Neuron (in vitro differentiated cells): ENCODE measurements around the gene CYP2C8.
"Not testable (repeated sequence)": the region's sequence is repeated elsewhere in the genome, so short reads cannot be mapped to it uniquely, and the experiment has no call there.

Experiments used
- H2AFZ ChIP-seq: one replicate; pipeline ENCODE4 v1.6.1; 2013; ENCODE audit warnings: low read depth, mild to moderate bottlenecking, inconsistent platforms, low read length, moderate library complexity
- H3K27me3 ChIP-seq: one replicate; pipeline ENCODE4 v1.6.1; 2013; ENCODE audit warnings: low read length; ENCODE audit not compliant: insufficient read depth
- H3K36me3 ChIP-seq: one replicate; pipeline ENCODE4 v1.6.1; 2013; ENCODE audit warnings: low read length; ENCODE audit not compliant: insufficient read depth
- H3K4me1 ChIP-seq: one replicate; pipeline ENCODE4 v1.6.1; 2013; ENCODE audit warnings: low read length; ENCODE audit not compliant: insufficient read depth
- H3K4me3 ChIP-seq: 2 replicates; pipeline ENCODE4 v1.5.1; 2013; ENCODE audit warnings: mild to moderate bottlenecking, low read length, moderate library complexity
- H3K9me3 ChIP-seq: one replicate; pipeline ENCODE4 v1.6.1; 2013; ENCODE audit warnings: low read length

CYP2C8 gene

DNA sequence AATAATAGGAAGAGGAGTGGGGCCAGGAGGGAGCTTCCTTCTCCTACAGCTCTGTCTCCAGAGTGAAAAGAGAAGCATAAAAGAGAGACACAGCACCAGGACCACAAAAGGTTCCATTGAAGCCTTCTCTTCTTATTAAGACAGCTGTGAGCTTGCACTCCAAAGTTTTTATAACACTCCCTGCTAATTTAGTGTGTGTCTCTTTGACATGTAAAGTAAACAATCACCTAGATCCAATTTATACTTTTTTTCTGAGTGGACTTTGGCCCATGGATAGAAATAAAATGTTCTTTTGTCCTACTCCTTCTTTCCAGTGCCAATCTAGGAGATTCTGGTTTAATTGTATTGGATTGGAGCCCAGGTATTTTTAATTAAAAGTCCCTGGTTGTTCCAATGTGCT lies at the start of gene CYP2C8:
CYP2C8 (minus strand) TSS at position 212 of the 400 bp plus-strand sequence; CDS start at position 117, 95 bp downstream.
- no peaks in the 10 kb centered on the region for H3K4me1 ChIP-seq
- no peaks in the 10 kb centered on the region for H3K27me3 ChIP-seq
- no peak within 1 kb of the TSS for H2AFZ ChIP-seq
- no peaks in the 10 kb centered on the region for H3K9me3 ChIP-seq
- H3K4me3 ChIP-seq = no peak within 1 kb of the TSS
- no peaks in the 10 kb centered on the region for H3K36me3 ChIP-seq

DNA sequence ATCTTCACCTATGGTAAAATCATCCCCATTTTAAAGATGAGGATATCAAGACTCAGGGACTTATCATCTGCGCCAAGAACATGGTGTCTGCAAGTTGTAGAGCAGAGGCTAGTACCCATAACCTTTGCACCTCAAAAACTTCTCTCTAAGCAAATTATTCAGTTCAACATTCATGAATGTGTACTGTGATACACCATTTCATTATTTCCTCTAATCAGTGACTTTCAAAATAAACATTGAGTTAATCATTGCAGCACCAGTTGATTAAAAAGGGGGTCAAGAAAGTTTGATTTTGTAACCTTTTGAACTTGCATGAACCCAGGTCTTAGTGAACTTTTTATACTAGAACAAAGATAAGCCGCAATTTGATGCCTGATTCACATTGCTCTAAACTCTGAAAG lies 47.6 kb upstream of the CYP2C8 start:
- Histone ChIP-seq H3K4me1 (no peaks in the 10 kb centered on the region), H2AFZ (no peak overlapping the region), H3K27me3 (no peaks in the 10 kb centered on the region), H3K9me3 (no peaks in the 10 kb centered on the region), H3K4me3 (no peak overlapping the region), H3K36me3 (no peaks in the 10 kb centered on the region)

DNA sequence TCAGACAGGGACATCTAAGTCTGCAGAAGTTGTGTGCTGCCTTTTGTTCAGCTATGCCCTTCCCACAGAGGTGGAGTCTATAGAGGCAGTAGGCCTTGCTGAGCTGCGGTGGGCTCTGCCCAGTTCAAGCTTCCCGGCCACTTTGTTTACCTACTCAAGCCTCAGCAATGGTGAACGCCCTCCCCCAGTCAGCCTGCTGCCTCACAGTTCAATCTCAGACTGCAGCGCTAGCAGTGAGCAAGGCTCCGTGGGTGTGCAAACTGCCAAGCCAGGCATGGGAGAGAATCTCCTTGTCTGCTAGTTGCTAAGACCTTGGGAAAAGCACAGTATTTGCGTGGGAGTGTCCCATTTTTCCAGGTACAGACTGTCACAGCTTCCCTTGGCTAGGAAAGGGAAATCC lies 41.5 kb upstream of the CYP2C8 start:
- not testable (repeated sequence) for H3K36me3 ChIP-seq, H3K4me1 ChIP-seq, H3K9me3 ChIP-seq

DNA sequence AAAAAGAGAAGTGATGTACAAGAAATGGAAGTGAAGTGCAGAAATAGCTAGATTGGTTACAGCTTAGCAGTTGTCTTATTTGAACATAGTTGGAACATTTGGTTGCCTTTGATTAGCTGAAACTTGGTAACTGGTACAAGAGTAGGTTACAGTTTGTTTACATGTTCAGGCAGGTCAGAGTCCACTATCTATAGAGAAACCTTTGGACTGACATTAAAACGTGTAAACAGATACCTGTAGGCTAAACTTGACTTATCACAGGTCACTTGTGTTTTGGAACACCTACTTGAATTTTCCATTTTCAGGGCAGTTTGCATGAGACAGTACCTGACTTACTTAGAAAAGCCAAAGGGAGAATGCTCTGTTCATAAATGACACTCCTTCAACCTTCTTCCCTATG lies 28.5 kb upstream of the CYP2C8 start:
- Histone ChIP-seq H3K9me3 (no peaks in the 10 kb centered on the region), H3K4me1 (no peaks in the 10 kb centered on the region), H2AFZ (no peak overlapping the region), H3K36me3 (no peaks in the 10 kb centered on the region), H3K4me3 (no peak overlapping the region), H3K27me3 (no peaks in the 10 kb centered on the region)

More for the DNA sequence above, 41.5 kb upstream of the CYP2C8 start:
- not testable (repeated sequence) for H3K4me3 ChIP-seq, H2AFZ ChIP-seq, H3K27me3 ChIP-seq

DNA sequence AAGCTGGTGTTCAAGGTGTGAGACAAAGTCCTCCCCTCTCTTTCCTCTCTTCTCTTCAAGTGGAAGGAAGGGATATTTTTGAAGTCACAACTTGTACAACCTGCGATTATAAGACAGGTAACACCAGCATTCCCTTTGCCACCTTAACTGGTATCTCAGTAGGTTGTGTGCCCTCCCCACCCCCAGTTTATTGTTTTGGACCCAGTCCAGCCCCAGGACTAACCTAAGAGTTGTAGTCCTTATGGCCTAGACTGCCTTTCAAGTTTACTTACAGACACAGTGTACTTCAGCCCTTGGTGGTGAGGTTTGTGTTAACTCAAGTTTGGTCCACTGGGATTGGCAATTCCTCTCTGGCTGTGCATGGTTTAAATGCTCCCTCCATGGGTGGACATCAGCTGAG lies 26.8 kb upstream of the CYP2C8 start:
- H3K4me3 ChIP-seq = no peak overlapping the region
- no peak overlapping the region for H2AFZ ChIP-seq

DNA sequence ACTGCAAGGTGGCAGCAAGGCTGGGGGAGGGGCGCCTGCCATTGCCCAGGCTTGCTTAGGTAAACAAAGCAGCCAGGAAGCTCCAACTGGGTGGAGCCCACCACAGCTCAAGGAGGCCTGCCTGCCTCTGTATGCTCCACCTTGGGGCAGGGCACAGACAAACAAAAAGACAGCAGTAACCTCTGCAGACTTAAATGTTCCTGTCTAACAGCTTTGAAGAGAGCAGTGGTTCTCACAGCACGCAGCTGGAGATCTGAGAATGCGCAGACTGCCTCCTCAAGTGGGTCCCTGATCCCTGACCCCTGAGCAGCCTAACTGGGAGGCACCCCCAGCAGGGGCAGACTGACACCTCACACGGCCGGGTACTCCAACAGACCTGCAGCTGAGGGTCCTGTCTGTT lies 10.3 kb upstream of the CYP2C8 start:
- H3K36me3 ChIP-seq, H3K4me1 ChIP-seq, H3K27me3 ChIP-seq, H3K4me3 ChIP-seq, H2AFZ ChIP-seq, H3K9me3 ChIP-seq: not testable (repeated sequence)

More for the DNA sequence above, 26.8 kb upstream of the CYP2C8 start:
- Histone ChIP-seq H3K9me3 (no peaks in the 10 kb centered on the region), H3K27me3 (no peaks in the 10 kb centered on the region), H3K4me1 (no peaks in the 10 kb centered on the region), H3K36me3 (no peaks in the 10 kb centered on the region)

DNA sequence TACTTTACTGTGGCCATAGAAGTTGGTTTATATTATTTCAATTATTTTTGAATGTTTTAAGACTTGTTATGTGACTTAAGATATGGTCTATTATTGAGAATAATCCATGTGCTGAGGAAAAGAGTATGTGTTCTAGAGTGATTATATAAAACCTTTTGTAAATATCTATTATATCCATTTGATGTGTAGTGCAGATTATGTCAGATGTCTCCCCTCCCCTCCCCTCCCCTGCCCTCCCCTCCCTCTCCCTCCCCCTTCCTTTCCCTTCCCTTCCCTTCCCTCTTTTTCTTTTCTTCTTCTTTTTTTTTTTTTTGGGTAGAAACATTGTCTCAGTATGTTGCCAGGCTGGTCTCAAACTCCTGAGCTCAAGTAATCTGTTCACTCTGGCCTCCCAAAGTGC lies 8.3 kb upstream of the CYP2C8 start:
- no peaks in the 10 kb centered on the region for H3K27me3 ChIP-seq
- H3K4me3 ChIP-seq = no peak overlapping the region
- no peaks in the 10 kb centered on the region for H3K36me3 ChIP-seq
- H2AFZ ChIP-seq = no peak overlapping the region
- no peaks in the 10 kb centered on the region for H3K9me3 ChIP-seq
- no peaks in the 10 kb centered on the region for H3K4me1 ChIP-seq

DNA sequence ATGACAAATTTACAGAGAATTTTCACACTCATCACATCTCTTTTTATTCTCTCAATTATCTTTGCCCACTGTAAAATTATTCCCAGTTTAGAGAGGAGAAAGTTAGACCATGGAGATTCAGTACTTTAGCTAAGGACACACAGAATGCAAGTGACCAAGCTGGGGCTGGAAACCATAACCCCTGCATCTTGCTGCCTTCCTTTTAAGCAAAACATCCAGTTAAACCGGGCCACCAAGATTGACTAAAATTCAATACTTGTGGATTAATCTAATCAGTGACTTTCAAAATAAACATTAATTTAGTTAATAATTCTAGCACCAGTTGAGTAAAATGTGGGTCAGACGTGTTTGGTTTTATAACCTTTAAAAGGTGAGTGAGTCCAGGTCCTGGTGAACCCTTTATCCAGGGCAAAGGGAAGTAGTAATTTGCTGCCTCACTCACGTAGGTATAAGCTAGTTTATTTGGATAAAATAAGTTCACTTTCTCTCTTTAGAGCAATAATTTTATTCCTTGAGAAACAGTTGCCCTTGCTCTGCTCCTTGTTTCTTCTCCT lies 1.9 kb upstream of the CYP2C8 start:
- Histone ChIP-seq H3K9me3 (no peaks in the 10 kb centered on the region), H3K27me3 (no peaks in the 10 kb centered on the region), H3K4me1 (no peaks in the 10 kb centered on the region), H3K36me3 (no peaks in the 10 kb centered on the region), H2AFZ (no peak overlapping the region), H3K4me3 (no peak overlapping the region)

DNA sequence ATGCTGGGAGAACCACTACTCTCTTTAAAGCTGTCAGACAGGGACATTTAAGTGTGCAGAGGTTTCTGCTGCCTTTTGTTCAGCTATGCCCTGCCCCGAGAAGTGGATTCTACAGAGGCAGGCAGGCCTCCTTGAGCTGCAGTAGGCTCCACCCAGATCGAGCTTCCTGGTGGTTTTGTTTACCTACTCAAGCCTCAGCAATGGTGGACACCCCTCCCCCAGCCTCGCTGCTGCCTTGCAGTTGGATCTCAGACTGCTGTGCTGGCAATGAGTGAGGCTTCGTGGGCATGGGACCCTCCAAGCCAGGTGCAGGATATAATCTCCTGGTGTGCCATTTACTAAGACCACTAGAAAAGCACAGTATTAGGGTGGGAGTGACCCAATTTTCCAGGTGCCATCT lies 5.2 kb downstream of the CYP2C8 start:
- not testable (repeated sequence) for H3K4me3 ChIP-seq, H3K27me3 ChIP-seq, H3K9me3 ChIP-seq, H3K36me3 ChIP-seq, H2AFZ ChIP-seq, H3K4me1 ChIP-seq

DNA sequence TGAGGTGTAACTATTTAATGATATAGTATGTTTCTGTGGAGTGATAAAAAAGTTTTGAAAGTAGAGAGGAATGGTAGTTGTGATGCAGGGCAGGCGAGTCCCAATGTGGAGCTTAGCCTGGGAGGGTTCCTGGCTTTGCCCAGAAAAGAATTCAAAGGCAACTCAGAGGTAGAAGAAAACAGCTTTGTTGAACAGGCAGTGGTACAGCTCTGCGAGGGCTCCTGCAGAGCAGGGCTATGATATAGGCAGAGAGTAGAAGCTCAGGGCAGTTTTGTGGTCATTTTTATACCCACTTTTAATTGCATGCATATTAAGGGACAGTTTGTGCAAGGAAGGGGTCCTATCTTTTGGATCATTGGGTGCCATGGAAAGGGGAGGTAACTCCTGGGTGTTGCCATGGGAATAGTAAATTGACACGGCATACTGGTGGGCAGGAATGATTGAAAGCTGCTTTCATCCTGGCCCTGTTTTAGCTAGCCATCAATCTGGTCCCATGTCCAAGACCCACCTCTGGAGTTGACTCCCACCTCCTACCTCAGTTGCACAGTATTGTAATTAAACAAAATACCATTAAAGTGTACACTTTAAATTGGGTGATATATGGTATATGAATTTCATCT lies 12.4 kb downstream of the CYP2C8 start:
- Histone ChIP-seq H3K9me3 (no peaks in the 10 kb centered on the region), H3K4me3 (no peak overlapping the region), H3K4me1 (no peaks in the 10 kb centered on the region)

DNA sequence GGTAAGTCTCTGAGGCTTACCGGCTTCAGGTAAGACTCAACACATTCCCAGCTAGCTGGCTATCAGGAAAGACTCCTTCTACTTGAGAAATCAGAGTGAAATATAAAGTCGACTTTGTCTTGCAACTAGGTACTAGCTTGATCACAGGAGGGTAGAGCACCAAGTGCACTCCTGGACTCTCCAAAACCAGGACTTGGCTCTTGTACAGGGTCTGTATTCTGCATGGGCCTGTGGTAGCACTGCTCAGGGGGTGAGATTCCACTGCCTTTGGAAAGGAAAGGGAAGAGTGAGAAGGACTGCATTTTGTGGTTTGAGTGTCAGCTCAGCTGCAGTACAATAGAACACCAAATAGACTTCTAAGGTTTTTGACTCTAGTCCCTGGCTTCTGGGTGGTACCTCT lies 19.4 kb downstream of the CYP2C8 start:
- H3K4me3 ChIP-seq = no peak overlapping the region
- H3K27me3 ChIP-seq = no peaks in the 10 kb centered on the region
- no peak overlapping the region for H2AFZ ChIP-seq
- no peaks in the 10 kb centered on the region for H3K36me3 ChIP-seq
- H3K4me1 ChIP-seq = no peaks in the 10 kb centered on the region
- no peaks in the 10 kb centered on the region for H3K9me3 ChIP-seq

More for the DNA sequence above, 12.4 kb downstream of the CYP2C8 start:
- Histone ChIP-seq H3K36me3 (no peaks in the 10 kb centered on the region), H2AFZ (no peak overlapping the region), H3K27me3 (no peaks in the 10 kb centered on the region)

DNA sequence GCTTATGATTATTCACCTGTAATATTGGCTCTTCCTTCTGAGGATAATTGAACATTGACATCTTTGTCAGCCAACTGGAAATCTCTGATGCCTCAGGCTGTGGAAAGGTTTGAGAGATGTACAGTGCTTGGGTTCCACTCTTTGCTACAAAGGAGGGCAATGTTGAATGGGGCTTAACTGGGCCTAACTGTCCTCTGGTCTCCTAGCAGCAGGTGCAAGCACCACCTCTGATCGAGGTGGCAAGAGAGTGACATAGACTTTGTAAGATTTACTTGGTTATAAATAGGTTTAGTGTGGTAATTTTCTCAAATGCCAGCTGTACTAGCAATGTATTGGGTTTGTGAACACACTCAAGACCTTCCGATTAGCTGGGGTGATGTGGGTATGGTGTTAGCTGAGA lies 21.1 kb downstream of the CYP2C8 start:
- no peaks in the 10 kb centered on the region for H3K4me1 ChIP-seq
- no peaks in the 10 kb centered on the region for H3K36me3 ChIP-seq
- no peak overlapping the region for H3K4me3 ChIP-seq
- no peaks in the 10 kb centered on the region for H3K9me3 ChIP-seq
- H2AFZ ChIP-seq = no peak overlapping the region
- H3K27me3 ChIP-seq = no peaks in the 10 kb centered on the region

DNA sequence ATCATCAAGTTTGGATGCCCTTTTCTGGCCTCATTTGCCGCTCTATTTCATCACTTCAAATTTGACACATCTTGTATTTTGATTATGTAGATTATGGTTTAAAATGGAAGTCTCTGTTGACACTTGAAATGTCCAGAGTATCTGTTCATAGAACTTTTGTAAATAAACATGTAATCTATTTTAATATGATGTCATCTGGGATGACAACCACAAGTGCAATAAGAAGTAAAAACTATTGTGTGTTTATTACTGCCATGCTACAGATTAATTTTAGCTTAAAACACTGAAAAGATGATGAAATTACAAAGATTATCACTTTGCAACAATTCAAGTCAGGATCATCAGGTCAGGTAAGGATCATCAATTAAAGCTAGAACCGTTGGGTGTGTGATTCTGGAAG lies 30.0 kb downstream of the CYP2C8 start:
- Histone ChIP-seq H3K9me3 (no peaks in the 10 kb centered on the region), H3K4me1 (no peaks in the 10 kb centered on the region), H2AFZ (no peak overlapping the region), H3K36me3 (no peaks in the 10 kb centered on the region), H3K4me3 (no peak overlapping the region), H3K27me3 (no peaks in the 10 kb centered on the region)
